Stimulated activated CD8-positive, alpha-beta memory T cell treated with anti-CD3 and anti-CD28 coated beads, Interleukin-2, amount 100 ng/mL, for 48 hours (primary cell): ENCODE measurements around the gene MRNIP.

Experiments
- DNase-seq, 2 donors: peaks; one replicate each; pipeline ENCODE4 v3.0.0-alpha.2; 2020; ENCODE audit warnings: low read depth in 2 of 2

MRNIP gene

GRCh38 chr5:179821298-179822058 lies 37.1 kb downstream of the MRNIP start:
- DNase-seq, result peak; percentile 74 to 81

GRCh38 chr5:179820483-179821297 lies 37.9 kb downstream of the MRNIP start, which contains the start of gene SQSTM1:
SQSTM1 (plus strand) TSS chr5:179820905; CDS start chr5:179820937, 32 bp downstream.
- peak; percentile 67 to 75 for DNase-seq

GRCh38 chr5:179820127-179820482 lies 38.5 kb downstream of the MRNIP start:
- DNase-seq, result no peak

- no peak for DNase-seq
Measured at GRCh38 chr5:179819296-179820126, 39.1 kb downstream of the MRNIP start.

DNA sequence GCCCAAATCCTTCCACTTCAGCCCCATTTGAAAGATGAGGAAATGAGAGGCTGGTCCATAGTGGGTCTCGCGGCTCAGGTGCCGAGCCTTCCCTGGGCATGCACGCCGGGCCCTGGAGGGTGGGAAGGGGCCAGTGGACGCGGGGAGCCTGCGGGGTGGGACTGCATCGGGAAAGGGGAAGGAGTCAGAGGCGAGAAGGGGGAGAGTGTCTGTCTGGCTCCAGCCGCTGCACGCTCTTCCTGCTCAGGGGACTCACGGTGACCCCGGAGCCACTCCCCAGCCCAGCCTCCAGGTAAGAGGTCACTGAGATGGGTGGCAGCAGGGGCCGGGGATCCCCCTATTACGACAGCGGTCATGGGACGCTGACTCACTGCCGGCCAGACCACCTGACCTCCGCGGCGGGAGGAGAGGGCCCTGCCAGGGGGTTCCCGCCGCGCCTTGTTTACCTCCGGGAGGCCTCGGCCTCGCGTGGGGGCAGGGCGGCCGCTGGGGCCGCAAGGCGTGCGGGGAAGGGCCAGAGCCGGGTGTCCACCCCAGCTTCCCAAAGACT lies 39.8 kb downstream of the MRNIP start:
- peak; percentile 81 to 86 for DNase-seq

DNA sequence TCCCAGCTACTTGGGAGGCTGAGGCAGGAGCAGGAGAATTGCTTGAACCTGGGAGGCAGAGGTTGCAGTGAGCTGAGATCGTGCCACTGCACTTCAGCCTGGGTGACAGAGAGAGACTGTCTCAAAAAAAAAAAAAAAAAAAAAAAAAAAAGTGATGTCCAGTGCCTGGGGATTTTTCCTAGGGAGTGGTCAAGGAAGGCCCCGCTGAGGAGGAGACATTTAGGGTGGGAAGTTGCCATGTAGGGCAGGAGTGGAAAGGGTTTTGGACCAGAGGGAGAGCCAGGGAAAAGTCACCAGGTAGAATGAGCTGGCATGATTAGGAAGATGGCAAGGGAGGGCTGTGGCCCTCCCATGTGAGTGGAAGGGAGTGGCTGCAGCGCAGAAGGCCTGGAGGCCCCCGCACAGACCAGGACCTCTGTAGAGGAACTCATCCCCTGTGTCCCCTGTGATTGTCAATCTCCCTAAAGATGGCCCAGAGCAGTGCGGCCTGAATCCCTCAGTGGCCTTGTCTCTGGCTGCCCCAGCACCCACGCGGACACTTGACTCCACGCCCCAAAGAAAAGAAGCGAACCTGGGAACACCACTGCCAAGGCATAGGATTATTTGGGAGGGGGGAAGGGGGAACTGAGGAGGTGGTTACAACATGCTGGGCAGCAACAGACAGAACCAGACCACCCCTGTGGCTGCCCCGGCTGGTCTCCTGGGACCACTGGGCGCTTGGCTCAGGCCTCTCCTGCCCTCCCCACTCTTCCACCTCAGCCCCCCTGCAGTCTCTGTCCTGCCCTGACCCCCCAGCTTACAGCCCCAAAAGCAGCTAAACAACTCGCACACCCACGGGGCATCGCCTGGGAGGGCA lies 40.5 kb downstream of the MRNIP start:
- DNase-seq, result no peak

GRCh38 chr5:179817470-179817840 lies 41.2 kb downstream of the MRNIP start:
- no peak for DNase-seq

DNA sequence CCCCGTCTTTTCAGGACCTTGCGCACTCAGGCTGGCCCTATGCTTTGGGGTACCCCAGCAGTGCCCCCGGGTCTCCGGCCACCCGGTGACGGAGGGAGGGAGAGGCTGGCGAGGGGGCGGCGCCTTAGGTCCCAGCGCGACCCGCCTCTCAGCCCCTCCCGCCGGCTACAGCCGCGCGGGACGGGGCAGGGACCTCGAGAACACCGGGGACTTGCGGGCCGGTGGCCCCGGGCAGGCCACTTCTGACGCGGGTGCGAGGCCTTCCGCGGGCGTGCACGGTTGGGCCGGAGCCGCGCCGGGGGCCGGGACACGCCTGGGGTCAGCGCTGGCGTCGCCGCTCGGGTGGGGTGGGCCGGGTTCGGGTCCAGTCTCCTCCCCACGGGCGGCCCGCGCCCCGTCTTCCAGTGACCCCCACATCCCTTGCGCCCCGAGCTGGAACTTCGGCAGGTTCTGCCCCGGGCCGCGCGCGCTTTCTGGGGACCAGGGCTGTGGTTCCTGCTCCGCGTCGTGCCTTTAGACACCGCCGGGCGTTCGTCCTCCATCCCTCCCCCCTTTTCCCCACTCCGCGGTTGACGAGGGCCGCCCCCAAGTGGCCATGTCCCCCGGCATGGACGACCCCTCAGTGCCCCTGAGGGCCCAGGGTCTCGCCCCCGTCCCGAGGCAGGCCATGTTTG lies 41.7 kb downstream of the MRNIP start:
- DNase-seq, result no peak

- no peak for DNase-seq
Measured at GRCh38 chr5:179816401-179816795, 42.2 kb downstream of the MRNIP start.

DNA sequence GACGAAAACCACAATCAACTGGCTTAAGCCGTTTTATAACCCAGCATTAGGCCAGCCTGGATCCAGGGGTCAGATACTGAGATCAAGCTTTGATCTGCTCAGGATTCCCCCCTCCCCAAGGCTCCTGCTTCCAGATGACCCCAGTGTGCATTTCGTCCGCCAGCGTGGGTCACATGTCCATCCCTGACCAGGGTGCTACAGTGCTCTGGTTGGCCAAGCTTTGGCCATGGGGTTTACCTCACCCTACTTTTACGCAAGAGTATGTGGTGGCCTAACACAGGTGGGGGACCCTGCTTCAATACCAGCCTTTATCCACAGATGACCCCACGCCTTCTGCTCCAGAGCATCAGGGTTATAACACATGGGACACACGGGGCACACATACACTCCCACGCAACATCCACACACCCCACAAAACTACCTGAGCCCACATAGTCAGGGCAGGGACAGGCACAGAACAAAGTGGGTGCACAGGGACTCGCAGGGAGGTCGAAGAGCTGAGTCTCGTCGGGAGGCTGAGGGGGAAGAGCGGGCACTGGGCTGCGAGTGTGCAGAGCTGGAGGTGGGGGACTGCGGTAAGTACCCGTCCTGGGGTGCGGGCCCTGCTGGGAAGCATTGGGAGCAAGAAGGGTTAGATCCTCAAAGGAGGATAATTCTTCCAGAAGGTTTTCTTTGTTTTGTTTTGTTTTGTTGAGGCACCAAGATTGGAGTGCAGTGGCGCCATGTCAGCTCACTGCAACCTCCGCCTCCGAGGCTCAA lies 42.9 kb downstream of the MRNIP start:
- no peak for DNase-seq

DNA sequence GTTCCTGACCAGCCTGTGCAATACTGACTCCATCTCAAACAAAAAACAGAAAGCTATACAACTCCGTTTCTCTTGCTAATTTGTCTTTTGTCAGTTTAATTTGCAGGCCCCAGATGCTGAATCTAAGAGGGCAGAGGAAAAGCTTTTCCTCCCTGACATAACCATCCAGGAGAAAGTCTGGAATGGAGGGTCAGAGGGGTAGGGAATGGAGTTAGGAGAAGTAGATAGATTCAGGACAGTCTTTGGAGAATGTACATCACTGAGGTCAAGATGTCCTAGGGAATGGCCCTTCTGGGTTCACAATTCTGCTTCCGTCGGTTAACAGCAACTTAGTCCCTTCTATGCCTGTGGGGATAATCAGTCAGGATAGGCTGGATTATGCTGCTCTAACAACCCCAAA lies 44.5 kb downstream of the MRNIP start:
- DNase-seq, result no peak

- no peak for DNase-seq
Measured at GRCh38 chr5:179812997-179813607, 45.5 kb downstream of the MRNIP start.

DNA sequence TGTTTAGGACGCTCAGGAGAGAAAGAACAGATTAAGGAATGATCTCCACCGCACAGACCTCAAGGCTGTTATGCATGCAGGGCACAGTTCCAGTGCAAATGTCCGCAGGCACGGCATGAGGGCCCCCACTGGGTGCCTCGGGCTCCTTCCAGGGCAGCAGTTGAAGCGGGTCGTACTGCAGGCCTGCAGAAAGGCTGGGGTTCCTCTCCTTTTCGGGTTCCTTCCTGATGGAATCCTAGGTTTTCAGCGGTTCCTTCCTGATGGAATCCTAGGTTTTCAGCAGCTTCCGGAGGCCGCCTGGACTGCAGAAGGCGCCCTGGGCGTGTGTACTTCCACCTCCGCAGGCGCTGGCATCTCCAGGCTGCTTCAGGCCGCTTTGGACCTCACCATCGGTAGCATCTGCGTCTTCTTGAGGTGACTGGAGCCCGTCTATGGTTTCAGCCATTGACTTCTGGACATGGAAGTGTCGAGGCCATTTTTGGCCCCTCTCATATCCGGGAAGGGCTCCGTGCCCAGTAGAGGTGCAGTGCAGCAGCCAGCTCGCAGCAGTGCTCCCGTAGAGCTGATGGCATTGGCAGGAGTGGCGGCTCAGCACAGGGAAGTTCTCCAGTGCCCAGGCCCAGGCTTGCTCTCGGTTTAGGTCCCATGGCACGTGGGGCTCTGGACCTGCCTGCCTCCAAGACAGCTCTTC lies 46.3 kb downstream of the MRNIP start:
- DNase-seq, result no peak

GRCh38 chr5:179806250-179807048 lies 52.2 kb downstream of the MRNIP start, which contains the start of gene MGAT4B:
MGAT4B (minus strand) TSS chr5:179806866; CDS start chr5:179806583, 283 bp downstream.
- DNase-seq, result peak in 1 of 2 donors; percentile 58

DNA sequence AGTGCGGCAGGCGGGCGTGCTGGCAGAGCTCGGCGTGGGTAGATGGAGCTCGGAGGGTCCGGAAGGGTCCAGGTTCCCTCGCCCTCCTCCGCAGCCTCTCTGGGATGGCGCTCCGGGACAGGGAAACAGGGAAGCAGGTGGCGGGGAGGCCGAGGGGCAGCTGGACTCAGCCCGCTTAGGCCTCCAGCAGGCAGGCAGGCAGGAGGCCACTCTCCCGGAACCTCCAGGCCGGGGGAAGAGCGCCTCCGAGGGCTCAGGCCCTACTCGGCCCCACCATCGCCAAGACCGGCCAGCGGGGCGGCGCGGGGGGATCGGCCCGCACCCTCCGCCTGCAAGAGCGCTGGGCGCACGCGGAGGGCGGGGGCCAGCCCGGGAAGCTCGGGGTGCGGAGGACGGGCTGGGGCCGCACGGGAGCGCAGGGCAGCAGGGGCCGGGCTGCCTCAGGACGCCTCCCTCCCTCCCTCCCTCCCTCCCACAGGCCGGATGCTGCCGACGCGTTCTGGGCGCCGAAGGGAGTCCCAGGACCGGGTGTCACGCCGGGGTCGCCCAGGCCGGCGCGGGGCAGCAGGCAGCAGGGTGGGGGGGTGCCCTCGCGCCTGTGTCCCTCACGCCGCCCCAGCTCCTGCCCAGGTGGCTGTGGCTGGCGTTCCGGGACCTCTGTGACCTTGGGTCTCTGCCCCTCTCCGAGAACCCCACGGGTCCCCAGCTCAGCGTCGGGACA lies 52.9 kb downstream of the MRNIP start:
- DNase-seq, result no peak

GRCh38 chr5:179805070-179805528 lies 53.5 kb downstream of the MRNIP start:
- DNase-seq, result no peak

GRCh38 chr5:179804555-179804947 lies 54.1 kb downstream of the MRNIP start:
- no peak for DNase-seq
